SK-N-MC (cell line): ENCODE results near the gene TLCD2.

Experiments
- EZH2 ChIP-seq: fragments of 200-600 bp; sonication (generic); IDR thresholded peaks from one replicate; pipeline ENCODE4 v1.6.1; 2017; ENCODE audit warnings: antibody characterized with exemption
- POLR2AphosphoS5 ChIP-seq: IDR thresholded peaks from 2 replicates; pipeline ENCODE4 v1.6.1; 2012; ENCODE audit warnings: mild to moderate bottlenecking, low read depth, low read length, borderline replicate concordance

DNA sequence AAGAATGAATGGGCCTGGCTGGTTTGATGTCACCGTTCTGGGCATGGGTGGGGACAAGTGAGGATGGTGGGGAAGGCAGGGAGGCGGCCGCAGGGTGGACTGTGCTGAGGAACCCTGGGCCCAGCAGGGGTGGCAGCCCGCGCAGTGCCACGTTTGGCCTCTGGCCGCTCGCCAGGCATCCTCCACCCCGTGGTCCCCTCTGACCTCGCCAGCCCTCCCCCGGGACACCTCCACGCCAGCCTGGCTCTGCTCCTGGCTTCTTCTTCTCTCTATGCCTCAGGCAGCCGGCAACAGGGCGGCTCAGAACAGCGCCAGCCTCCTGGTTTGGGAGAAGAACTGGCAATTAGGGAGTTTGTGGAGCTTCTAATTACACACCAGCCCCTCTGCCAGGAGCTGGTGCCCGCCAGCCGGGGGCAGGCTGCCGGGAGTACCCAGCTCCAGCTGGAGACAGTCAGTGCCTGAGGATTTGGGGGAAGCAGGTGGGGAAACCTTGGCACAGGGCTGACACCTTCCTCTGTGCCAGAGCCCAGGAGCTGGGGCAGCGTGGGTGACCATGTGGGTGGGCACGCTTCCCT lies 45.2 kb upstream of the TLCD2 start:
- TF ChIP-seq EZH2 (no peak), POLR2AphosphoS5 (no peak)
